ENCODE measurements around the gene PCDHGA8.

Gene PCDHGA8

GRCh38 chr5:141434006-141434405, 41.6 kb downstream of the PCDHGA8 start:
- DNase-seq: no peak

GRCh38 chr5:141437221-141437620, 44.8 kb downstream of the PCDHGA8 start:
- DNase-seq: no peak

GRCh38 chr5:141439411-141440141, 47.1 kb downstream of the PCDHGA8 start:
- DNase-seq: no peak

DNA sequence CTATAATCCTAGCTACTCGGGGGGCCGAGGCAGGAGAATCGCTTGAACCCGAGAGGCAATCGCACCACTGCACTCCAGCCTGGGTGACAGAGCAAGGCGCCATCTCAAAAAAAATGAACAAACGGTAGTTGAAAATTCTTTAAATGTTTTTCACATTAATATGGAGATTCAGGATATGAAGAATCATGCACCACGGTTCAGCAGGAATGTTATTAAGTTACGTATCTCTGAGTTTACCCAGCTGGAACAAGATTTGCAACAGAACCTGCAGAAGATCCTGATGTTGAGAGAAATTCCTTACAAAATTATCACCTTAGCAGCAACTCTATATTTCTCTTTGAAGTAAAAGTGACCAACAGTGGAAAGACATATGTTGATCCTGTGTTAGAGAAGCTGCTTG, 47.9 kb downstream of the PCDHGA8 start:
- no peak for DNase-seq

GRCh38 chr5:141441571-141442170, 49.2 kb downstream of the PCDHGA8 start:
- DNase-seq: no peak
